ENCODE data around the gene PSMB3. TPM values are rescaled to one million over a fixed set of nuclear protein-coding genes. Genes with fewer than 3 reads are reported as not detected.
A peak's percentile ranks its signal among the peaks of the same experiment; 100 is the strongest.

The PSMB3 gene
- total RNA-seq, 2 donors from 2014 or later: 68.2 to 99.2 TPM

DNA sequence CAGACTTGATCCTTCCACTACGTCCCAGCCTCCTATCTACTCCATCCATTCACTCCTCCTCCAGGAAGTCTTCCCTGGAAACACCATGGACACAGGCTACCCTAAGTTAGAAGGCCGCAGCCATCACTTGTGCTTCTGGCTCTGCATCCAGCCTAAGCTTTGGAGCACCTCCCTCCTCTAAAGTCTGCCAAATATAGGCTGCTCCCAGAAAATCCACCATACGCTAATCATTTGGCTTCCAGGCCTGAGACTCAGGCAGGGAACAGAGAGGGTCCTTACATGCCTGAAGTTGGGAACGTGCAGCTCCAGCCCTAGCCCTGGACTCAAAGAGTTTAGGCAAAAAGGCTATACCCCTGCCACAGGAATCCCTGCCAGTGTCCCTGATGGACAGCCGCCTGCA, 11.1 kb upstream of the PSMB3 start:
- ATAC-seq: peak; percentile 0
- Histone ChIP-seq H3K9me3 (no peaks in the 10 kb centered on the region), H3K36me3 (replicated peaks in 1 of 2; ENCODE audit: insufficient read depth in 1 of 2, low read depth in 2 of 2) (peaks cover 0 to 13% of the 10 kb centered on the region in 2 donors), H3K4me3 (no peak overlapping the region), H3K27ac (peak overlapping the region; percentile 78 to 95 (median 84)), H3K27me3 (no peaks in the 10 kb centered on the region), H3K4me1 (peaks cover 47% of the 10 kb centered on the region)
- no peak for TF ChIP-seq POLR2A (IDR thresholded peaks at IDR 0.05)
- TF ChIP-seq, protein P1, sequence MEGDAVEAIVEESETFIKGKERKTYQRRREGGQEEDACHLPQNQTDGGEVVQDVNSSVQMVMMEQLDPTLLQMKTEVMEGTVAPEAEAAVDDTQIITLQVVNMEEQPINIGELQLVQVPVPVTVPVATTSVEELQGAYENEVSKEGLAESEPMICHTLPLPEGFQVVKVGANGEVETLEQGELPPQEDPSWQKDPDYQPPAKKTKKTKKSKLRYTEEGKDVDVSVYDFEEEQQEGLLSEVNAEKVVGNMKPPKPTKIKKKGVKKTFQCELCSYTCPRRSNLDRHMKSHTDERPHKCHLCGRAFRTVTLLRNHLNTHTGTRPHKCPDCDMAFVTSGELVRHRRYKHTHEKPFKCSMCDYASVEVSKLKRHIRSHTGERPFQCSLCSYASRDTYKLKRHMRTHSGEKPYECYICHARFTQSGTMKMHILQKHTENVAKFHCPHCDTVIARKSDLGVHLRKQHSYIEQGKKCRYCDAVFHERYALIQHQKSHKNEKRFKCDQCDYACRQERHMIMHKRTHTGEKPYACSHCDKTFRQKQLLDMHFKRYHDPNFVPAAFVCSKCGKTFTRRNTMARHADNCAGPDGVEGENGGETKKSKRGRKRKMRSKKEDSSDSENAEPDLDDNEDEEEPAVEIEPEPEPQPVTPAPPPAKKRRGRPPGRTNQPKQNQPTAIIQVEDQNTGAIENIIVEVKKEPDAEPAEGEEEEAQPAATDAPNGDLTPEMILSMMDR (IDR thresholded peaks at IDR 0.05): no peak
- WGBS, 2 donors: 35 to 48% methylated on average over 5 of the region's 5 CpGs
- no peak for DNase-seq
- intact Hi-C loops (cut with DNase I): no loop called here

DNA sequence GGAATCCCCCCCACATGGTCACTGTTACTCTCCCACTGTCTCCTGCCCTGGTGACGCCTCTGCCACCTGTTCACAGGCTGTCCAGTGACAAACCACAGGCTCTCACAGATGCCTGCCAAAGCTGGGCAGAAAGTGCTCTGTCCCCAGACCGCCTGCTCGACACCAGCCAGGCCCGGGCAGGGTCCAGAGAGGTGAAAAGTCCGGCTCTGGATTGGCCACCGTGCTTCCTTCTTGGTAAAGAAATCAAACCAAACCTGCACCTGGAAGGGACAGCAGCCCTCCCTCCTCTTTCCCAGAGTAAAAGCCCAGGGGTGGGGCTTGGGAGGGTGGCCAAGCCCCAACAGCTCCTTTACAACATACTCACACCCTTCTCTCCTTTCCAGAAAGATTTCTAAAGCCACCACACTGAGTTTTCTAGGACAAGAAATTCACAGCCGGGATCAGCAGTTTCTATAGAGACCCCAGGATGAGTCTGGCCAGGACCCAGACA, 10.6 kb upstream of the PSMB3 start:
- Histone ChIP-seq H3K27me3 (no peaks in the 10 kb centered on the region), H3K27ac (peak overlapping the region; percentile 78 to 95 (median 84)), H3K36me3 (replicated peaks in 1 of 2; ENCODE audit: insufficient read depth in 1 of 2, low read depth in 2 of 2) (peaks cover 0 to 13% of the 10 kb centered on the region in 2 donors), H3K4me3 (no peak overlapping the region), H3K4me1 (peaks cover 52% of the 10 kb centered on the region), H3K9me3 (no peaks in the 10 kb centered on the region)
- TF ChIP-seq, protein P1 (IDR thresholded peaks at IDR 0.05): no peak
- TF ChIP-seq POLR2A (IDR thresholded peaks at IDR 0.05): peak in 2 of 3 donors; percentile 54 to 62
- peak; percentile 92 to 95 (median 95) for DNase-seq
- 14 to 17% methylated on average over 3 to 7 of the region's 7 CpGs for WGBS, 2 donors
- peak; percentile 89 for ATAC-seq
- intact Hi-C loops (cut with DNase I): no loop called here

- peak; percentile 71 to 89 (median 79) for DNase-seq
- Histone ChIP-seq H3K4me1 (peaks cover 55% of the 10 kb centered on the region), H3K27me3 (no peaks in the 10 kb centered on the region), H3K27ac (peak overlapping the region; percentile 78 to 95 (median 84)), H3K9me3 (no peaks in the 10 kb centered on the region), H3K4me3 (no peak overlapping the region), H3K36me3 (replicated peaks in 1 of 2; ENCODE audit: insufficient read depth in 1 of 2, low read depth in 2 of 2) (peaks cover 0 to 13% of the 10 kb centered on the region in 2 donors)
- no peak for TF ChIP-seq POLR2A (IDR thresholded peaks at IDR 0.05)
- TF ChIP-seq, protein P1 (IDR thresholded peaks at IDR 0.05): no peak
- ATAC-seq: peak; percentile 67
- WGBS, 2 donors: 41 to 50% methylated on average over 15 to 21 of the region's 22 CpGs
- intact Hi-C loops (cut with DNase I): no loop called here
Measured at GRCh38 chr17:38742411-38743308, 9.9 kb upstream of the PSMB3 start.

- H3K27ac ChIP-seq: peak overlapping the region in 3 of 4 donors; percentile 78 to 95 (median 89)
- TF ChIP-seq, protein P1 (IDR thresholded peaks at IDR 0.05): no peak
- no peak for TF ChIP-seq POLR2A (IDR thresholded peaks at IDR 0.05)
- intact Hi-C loops (cut with DNase I): no loop called here
- peak in 3 of 4 donors; percentile 62 to 71 (median 69) for DNase-seq
- no peak for ATAC-seq
- H3K27me3 ChIP-seq: no peaks in the 10 kb centered on the region
- peaks cover 0 to 7% of the 10 kb centered on the region in 2 donors for H3K36me3 ChIP-seq (replicated peaks in 1 of 2; ENCODE audit: insufficient read depth in 1 of 2, low read depth in 2 of 2)
- whole genome bisulfite sequencing, 2 donors: 35 to 49% methylated on average over 3 to 4 of the region's 4 CpGs
- no peak overlapping the region for H3K4me3 ChIP-seq
- H3K9me3 ChIP-seq: no peaks in the 10 kb centered on the region
- H3K4me1 ChIP-seq: peaks cover 59% of the 10 kb centered on the region
Measured at GRCh38 chr17:38743556-38744171, 8.9 kb upstream of the PSMB3 start.
